K562 treated with DMSO at 1 percent for 4 hours (cell line): ENCODE data around the gene CASTOR1. TPM values are rescaled to one million over a fixed set of nuclear protein-coding genes. Genes with fewer than 3 reads are reported as not detected.

Source experiments
- total RNA-seq: library from RNA; unstranded; fragments of 300-600 nt; gene quantifications from 2 replicates; pipeline ENCODE4 v1.2.3, GENCODE V29; 2022; ENCODE audit not compliant: insufficient read depth

Gene CASTOR1
- total RNA-seq = 1.7 TPM in 1 of 2 replicates, not detected in the other

DNA sequence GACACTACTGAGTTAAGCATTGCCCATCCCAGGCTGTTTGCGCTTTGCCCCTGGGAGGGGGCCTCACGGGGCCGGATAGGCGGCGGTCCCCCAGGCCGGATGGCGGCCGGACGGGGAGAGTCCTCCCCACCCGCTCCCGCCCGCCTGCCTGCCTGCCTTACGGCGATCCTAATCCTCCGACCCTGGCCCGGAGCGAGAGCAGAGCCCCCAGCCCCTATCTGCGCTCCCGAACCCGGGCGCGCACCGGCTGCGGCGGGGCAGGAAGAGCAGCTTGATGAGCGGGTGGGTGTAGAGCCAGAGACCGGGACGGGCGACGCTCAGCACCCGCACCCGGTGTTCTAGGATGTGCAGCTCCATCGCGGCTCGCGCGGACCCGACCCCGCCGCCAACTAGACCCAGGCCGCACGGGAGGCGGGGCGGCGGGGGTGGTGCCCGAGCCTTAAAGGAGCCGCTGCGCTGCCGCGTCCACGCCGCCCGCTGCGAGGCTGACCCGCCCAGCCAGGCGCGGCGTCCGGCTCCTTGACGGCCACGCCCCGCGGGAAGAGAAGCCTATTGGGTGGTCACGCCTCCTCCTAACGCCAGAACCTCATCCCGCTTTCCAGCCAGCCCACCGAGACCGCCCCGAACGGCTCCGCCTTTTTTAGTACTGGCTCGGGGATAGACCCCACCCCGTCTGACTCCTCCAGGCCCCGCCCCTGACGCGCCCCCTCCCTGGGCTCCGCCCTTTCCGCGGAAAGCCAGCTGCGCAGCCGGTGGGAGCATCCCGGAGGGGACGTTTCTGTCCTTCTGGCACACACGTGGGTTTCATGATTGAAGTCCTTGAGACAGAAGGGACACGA is at the start of gene CASTOR1:
Gene CASTOR1, minus strand, starts transcription at position 365 of the 839 bp plus-strand sequence. Its CDS starts 8 bp downstream, at position 357.

GRCh38 chr22:30326706-30327362 is 37.5 kb upstream of the CASTOR1 start, which contains the start of gene TBC1D10A:
TBC1D10A (minus strand) TSS chr22:30326941; CDS start chr22:30326881, 60 bp downstream.

GRCh38 chr22:30266445-30267381 is 22.6 kb downstream of the CASTOR1 start, which contains the start of gene OSM:
OSM (minus strand) TSS chr22:30266851; CDS start chr22:30266799, 52 bp downstream.

DNA sequence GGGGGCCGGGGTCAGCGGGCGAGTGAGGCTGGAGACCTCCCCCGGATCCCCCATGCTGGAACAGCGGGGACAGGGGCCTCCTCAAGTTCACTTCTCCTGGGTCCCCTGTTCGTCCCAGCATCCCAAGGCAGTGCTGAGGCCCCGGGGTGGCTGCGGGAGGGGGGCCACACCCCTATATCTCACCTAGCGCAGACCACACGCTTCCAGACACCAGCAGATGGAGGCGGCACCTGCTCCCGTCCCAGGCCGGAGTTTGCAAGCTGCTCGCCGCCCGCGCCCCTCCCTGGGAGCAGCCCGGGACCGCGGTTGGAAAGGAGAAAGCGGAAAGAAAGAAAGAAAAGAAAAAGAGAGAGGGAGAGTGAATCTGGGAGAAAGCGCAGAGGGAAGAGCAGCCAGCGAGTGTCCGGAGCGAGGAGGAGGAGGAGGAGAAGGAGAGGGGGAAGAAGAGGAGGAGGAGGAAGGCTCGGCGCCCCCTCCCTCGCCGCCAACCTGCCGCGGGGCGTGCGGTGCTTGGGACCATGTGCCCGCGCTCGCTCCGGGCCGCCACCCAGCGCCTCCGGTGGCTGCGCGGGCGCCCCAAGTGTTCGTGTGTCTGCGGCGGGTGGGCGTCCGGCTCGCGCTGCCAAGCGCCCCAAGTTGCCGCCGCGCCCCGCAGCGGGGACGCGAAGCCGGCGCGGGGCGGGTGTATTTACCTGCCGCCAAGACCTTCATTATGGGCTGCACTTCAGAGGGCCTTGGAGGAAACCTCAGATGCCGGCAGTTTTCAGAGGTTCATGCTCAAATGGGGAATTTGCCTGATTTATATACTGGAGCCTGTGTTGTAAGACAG is 43.1 kb downstream of the CASTOR1 start, which contains the start of gene LIF:
Gene LIF, minus strand, starts transcription at position 775 of the 829 bp plus-strand sequence. Its CDS starts 64 bp downstream, at position 711.

Other genes starting within 250 kb of the CASTOR1 start
- gene HORMAD2, start 209.0 kb downstream of the CASTOR1 start, total RNA-seq = not detected in 2 replicates
- not detected in 2 replicates for gene LIF, start 42.7 kb downstream of the CASTOR1 start, total RNA-seq
- gene OSM, start 22.7 kb downstream of the CASTOR1 start, total RNA-seq = not detected in 2 replicates
- 13.3 and 13.4 TPM in 2 replicates for gene TBC1D10A, start 37.4 kb upstream of the CASTOR1 start, total RNA-seq
- 48.0 and 54.1 TPM in 2 replicates for gene SF3A1, start 67.4 kb upstream of the CASTOR1 start, total RNA-seq
- 3.6 and 4.1 TPM in 2 replicates for gene CCDC157, start 67.5 kb upstream of the CASTOR1 start, total RNA-seq
- gene RNF215, start 97.9 kb upstream of the CASTOR1 start, total RNA-seq = 2.5 and 5.4 TPM in 2 replicates
- gene SEC14L2, start 107.5 kb upstream of the CASTOR1 start, total RNA-seq = 0.21 TPM in 1 of 2 replicates, not detected in the other
- 30.3 and 32.4 TPM in 2 replicates for gene MTFP1, start 136.3 kb upstream of the CASTOR1 start, total RNA-seq
- gene SEC14L3, start 182.5 kb upstream of the CASTOR1 start, total RNA-seq = not detected in 2 replicates
- not detected in 2 replicates for gene SEC14L4, start 216.2 kb upstream of the CASTOR1 start, total RNA-seq